Activated CD4-positive, alpha-beta T cell treated with anti-CD3 and anti-CD28 coated beads, Interleukin-2, Interleukin-6, amounts not matched to agents 100 ng/mL and 50 ng/mL, durations not matched to agents 16 hours and 8 hours (primary cell): ENCODE data around the gene CSTPP1.

ENCODE experiments used
- DNase-seq: peaks from one replicate; pipeline ENCODE4 v3.0.0-alpha.2; 2020

The CSTPP1 gene, protein sequence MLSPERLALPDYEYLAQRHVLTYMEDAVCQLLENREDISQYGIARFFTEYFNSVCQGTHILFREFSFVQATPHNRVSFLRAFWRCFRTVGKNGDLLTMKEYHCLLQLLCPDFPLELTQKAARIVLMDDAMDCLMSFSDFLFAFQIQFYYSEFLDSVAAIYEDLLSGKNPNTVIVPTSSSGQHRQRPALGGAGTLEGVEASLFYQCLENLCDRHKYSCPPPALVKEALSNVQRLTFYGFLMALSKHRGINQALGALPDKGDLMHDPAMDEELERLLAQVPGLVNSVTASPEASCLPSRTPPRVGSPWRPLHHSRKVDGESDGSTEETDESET

DNA sequence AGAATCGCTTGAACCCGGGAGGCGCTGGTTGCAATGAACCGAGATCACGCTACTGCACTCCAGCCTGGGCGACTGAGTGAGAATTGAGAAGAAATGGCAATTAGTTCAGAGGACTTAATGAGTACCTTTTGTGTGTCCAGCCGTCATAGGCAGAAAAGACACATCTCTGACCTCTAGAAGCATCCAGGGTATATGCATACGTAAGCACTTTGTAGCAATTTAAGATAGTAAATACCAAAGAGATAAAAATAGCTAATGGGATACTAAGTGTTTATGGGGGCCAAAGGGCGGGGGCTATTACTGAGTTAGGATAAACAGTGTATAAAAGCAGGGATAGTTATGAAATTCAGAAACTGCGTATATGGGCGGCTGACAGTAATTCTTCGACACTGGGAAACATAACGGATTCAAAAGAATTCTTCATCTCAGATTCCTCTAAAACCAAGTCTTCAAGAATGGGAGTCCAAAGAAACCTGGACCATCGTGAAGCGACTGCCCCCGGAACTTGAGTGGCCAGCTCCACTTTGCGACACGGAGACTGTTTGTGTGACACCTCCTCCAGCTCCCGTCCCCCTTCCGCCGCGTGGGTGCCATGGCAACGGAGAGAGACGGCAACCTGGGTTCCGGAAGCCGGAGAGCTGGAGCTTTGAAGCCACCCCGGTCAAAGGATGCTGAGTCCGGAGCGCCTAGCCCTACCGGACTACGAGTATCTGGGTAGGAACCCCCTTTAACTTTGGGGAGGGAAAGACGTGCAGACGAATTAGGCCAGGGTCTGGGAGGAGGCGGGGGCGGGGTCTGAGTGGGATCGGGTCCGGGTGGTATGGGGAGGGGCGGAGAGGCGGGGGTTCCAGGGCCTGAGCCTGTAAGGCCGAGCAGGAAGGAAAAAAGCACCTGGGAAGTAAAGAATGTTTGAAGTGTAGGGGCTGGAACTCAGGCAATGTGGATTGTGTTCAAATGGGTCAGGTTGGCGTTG lies at the start of gene CSTPP1:
TSS of gene CSTPP1 (plus strand) at position 624 of the 973 bp plus-strand sequence. CDS start at position 669, 45 bp downstream.
- DNase-seq = peak; percentile 96

DNA sequence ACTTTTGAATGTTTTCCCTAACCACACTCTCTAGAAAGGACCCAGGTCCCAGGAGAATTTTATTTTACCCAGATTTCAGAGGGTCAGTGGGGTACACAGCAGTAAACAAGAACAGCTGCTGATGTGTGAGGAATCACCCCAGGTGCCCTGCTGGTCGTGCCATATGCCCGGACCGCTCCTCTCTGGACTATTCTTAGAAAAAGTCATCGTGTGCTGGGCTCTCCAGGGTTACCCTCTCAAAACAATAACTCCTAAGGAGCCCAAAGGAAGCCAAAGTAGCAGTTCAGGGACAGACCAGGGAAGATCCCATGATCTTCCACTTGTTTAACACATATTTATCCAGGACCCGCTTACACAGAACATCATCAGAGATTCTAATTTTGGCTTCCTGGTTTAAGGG lies 47.9 kb upstream of the CSTPP1 start:
- DNase-seq = no peak

DNA sequence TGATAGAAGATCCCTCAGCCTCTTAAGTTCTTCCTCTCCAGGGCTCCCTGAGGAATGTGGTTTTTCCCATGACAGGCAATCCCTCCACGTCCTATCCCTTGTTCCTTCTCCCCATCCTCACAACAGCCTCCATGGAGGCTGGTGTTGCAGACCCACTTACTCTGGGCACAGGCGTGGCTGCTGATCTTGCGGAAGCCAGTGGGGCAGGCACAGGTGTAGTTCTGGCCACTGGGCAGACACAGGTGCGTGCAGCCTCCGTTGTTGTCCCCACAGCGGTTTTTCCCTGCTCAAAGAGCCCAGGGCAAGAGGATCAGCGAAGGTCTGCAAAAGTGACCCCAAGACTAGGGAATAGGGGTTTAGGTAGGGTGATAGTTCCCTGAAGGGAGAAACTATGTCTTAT lies 47.3 kb upstream of the CSTPP1 start:
- no peak for DNase-seq

DNA sequence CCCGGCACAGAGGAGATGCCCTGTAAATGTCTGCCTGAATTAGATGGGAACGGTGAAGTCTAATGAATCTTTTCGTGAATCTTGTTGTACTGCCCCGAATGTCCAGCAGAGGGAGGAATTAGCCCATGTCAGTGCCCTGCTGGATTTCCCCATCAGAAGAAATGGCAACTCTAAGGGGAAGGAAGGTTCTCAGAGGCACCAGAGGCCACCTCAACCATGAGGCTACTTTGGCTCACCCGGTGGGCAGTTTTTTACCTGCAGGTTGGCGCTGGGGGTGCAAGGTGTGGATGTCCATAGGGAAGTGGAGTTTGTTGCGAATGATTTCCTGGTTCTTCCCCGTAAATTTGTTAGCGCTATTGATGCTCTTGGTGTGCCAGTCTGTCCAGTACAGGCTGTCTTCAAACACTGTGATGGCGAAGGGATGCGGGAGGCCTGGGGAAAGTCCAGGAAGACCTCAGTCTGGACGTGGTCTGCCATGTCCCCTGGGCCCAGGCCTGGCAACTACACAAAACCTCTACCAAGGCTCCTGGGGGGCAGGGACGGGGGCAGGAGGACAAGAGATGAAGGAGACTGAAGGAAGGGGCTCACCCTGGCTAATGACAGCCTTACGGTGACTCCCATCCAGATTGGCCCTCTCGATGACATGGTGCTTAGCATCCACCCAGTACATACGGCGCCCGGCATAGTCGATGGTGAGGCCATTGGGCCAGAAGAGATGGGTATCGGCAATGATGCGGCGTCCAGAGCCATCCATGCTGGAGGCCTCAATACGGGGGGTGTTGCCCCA lies 46.7 kb upstream of the CSTPP1 start:
- DNase-seq = peak; percentile 77

DNA sequence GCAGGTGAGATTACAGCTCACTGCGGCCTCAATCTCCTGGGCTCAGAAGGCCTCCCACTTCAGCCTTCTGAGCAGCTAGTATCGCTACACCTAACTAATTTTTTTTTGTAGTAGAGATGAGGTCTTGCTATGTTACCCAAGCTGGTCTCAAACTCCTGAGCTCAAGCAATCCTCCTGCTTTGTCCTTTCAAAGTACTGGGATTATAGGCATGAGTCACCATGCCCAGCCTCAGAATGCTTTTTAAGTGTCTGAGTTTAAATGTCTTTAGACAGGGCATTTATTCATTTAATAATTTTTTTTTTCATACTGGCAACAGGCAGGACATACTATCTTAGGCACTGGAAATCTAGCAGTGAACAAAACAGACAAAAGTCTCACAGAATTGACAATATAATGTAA lies 45.9 kb upstream of the CSTPP1 start:
- DNase-seq = no peak

DNA sequence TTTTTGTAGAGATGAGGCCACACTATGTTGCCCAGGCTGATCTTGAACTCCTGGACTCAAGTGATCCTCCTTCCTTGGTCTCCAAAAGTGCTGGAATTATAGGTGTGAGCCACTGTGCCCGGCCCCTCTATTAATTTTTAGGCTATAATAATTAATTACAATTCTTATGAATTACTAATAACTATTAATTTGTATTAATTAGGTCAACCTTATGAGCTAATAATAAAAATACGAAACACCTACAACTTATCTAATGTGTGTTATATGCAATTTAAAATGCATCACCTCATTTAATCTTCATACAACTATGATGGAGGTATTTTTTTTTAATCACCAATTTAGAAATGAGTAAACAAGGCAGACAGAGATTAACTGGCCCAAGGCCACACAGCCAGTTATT lies 44.5 kb upstream of the CSTPP1 start:
- DNase-seq = no peak

DNA sequence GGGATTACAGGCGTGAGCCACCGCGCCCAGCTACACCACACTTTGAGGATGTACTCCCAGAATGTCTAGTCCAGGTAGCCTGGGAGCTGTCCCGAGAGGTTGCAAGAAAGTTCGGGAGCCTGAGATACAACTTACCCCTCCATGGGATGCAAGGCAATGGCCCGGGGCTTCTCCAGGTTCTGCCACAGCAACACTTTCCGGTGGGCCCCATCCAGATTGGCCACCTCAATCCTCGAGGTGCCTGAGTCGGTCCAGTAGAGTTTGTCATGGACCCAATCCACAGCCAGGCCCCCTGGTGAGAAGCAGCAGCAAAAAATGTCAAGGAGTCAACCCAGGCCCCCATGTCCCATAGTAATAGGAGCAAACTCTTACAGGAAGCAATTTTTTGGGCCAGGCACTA lies 43.7 kb upstream of the CSTPP1 start:
- no peak for DNase-seq

DNA sequence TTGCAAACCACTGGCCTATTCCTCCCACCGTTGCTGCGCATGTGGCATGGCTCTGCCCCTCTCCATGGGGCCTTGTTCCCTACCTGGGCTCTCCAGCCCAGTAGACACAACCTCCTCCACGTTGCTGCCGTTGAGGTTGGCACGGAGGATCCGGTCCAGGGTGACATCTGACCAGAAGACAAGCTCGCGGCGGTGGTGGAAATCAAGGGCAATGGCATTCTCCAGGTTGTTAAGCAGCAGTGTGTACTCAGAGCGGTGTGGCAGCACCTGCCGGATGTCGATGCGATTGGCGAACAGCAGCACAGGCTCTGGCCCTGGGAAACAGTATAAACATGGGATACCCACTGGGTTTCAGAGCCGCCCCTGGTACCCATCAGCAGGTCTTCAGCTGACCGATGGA lies 42.1 kb upstream of the CSTPP1 start:
- no peak for DNase-seq

DNA sequence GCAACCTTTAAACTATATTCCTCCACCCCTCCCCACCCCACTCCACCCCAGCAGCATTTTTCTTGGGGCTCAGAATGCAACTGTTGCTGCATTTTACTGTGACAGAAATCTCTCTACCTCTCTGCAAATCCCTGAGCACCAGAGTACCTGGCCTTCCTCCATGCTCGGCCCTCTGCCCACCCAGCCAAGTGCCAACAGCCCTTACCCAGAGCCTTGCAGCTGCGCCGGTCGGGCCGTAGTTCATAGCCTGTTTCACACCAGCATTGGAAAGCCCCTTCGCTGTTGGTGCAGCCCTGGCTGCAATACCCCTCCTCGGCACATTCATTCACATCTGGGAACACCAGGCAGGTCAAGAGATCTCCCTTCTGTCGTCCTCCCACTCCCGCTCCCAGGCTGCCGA lies 41.6 kb upstream of the CSTPP1 start:
- no peak for DNase-seq

DNA sequence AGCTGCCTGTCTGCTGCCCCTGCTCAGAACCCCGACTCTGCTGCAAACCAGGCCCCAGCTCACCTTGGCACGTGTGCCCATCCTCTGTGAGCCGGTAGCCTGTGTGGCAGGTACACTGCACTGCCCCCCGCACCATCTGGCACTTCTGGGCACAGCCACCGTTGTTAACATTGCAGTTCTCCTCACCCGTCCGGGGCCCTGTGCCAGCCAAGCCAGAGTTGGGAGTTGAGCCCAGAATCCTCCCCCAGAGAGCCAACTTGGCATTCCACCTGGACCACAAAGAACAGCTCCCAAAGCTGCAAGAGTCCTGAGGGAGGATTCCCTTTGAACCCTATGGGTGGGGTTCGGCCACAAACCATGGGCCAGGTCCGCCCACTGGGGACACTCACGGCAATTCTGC lies 40.7 kb upstream of the CSTPP1 start:
- DNase-seq = no peak

DNA sequence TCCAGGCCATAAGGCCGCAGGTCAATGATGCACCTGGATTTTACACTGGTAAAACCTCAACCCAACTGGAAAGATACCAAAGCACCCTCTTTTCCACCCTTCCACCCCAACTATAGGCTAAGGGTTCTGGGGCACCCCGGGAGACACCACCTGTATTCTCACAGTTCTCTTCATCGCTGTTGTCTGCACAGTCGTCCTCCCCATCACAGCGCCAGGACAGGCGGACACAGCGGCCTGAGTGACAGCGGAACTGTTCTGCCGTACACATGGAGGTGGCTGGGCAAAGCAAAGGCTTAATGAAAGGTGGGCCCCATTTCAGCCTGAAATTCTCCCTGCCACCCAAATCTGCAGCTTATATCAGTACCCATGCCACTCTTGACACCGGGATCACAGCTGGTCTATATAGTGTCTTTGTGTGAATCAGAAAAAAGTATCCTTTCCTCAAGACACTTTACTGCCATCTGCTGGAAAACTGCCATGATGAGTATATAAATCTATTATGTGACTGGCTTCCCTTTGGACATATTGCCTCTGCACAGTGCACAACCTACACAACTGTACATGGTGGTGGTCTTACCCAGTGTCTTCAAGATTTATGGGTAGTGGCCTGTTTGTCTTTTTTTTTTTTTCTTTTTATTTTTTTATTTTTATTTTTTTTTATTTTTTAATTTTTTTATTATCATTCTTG lies 39.7 kb upstream of the CSTPP1 start:
- peak; percentile 47 for DNase-seq

DNA sequence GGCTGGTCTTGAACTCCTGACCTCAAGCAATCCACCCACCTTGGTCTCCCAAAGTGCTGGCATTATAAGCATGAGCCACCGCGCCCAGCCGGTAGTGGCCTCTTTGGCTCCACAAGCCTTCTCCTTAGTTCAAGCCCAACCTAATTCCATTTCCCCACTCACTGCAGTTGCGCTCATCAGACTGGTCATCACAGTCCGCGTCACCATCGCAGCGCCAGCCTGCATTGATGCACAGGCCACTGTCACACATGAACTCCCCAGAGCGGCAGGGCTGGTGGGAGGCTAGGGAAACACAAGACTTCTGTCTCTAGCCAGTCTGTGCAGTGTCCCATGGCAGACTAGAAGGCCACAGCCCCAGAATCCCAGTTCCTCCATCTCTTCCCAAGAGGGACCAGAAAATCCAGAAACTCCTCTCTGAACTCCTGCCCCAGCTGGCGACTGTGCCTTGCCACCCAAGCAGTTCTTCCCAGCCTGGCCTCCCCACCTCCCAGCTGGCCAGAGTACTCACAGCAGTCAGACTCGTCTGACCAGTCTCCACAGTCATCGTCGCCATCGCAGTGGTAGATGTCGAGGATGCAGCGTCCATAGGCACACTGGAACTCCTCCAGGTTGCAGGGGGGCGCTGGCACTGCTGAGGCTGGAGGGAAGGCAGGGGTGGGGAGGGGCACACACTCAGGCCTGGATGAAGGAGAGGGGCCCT lies 38.0 kb upstream of the CSTPP1 start:
- no peak for DNase-seq

DNA sequence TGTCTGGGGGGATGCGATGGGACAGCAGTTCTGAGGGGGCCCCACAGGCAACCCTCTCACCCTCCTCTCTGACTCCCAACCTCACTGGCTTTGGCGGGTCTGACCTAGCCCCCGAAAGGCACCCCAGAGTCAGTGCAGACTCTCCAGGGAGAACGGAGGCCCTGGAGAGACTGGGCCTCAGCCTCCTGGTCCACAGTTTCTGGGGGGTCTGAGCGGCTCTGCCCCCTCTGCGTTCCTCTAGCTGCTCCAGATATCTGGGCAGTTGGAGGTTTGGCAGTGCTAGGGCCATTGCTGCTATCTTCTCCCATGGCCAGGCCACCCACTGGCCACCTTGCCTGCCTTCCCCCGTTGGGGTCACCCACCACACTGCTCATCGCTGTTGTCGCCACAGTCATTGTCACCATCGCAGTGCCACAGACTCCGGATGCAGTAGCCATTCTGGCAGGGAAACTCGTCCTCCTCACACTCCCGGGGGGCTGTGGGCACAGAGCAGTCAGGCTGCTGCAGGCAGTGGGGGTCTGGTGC lies 37.0 kb upstream of the CSTPP1 start:
- DNase-seq = no peak

DNA sequence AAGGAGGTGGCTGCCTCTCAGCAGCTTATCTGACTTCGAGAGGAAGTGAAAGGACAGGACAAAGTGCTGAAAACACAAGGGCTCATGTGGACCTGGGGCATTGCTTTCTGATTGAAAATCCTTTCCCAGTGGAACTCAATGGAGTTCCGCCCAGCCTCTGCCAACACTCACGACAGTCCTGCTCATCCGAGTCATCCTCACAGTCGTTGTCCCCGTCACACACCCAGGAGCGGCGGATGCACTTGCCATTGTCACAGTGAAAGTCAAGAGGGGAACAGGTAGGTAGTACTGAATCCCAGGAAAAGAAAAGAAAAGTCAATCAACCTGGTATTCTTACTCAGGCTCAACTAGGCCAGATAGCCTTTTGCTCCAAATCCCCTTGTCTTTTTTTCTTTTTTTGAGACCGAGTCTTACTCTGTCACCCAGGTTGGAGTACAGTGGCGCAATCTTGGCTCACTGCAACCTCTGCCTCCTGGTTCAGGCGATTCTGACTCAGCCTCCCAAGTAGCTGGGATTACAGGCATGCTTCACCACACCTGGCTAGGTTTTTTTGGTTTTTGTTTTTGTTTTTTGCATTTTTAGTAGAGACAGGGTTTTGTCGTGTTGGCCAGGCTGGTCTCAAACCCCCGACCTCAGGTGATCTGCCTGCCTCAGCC lies 36.3 kb upstream of the CSTPP1 start:
- no peak for DNase-seq

DNA sequence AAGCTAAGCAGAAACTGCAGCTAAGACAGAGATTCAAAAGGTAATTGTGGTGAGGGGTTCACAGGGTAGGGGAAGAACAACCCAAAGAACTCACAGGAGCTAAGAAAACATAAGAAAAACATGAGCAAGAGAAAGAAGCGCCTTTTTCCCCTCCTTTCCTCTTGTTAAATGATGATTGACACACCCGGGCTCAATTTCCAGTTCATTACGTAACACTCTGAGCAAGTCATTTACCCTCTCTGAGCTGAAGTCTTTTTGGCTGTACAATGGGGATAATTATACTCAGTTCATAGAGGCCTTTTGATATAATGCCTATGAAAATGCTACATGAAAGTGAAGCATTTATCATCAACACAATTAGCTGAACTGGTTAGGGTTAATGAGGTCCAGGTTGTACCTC lies 35.4 kb upstream of the CSTPP1 start:
- no peak for DNase-seq

DNA sequence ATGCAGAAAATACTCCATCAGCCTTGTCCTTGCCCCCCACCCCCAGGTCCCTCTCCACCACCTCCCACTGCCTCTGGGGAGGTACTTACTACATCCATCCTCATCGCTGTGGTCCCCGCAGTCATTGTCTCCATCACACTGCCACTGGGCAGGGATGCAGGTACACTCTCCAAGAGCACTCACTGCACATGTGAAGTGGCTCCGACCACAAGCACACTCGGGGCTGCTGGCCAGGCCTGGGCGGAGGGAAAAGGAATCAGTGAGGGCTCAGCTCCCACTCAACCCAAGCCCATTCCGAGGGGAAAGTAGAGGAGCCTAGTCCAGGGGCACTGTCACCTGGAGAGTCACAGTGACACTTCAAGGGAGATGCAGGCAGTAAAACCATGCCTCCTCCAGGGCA lies 33.9 kb upstream of the CSTPP1 start:
- no peak for DNase-seq

DNA sequence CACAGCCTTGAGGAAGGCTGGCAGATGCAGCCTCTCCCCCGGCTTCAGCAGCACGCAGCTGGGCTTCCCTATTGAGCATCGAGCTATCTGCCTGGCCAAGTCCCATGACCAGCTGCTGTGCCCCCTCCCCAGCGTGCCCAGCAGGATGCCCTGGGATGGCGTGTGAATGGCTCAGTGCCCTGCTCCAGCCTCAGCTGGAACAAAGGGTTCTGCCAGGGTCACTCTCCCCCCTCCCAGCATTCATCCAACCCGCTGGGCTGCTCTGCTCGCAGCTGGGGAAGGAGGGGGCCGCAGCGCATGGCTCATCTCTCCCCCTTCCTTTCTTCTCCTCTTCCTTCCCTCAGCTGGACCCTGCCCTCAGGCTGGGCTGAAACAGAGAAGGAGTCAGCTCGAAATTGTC lies 32.7 kb upstream of the CSTPP1 start:
- no peak for DNase-seq

DNA sequence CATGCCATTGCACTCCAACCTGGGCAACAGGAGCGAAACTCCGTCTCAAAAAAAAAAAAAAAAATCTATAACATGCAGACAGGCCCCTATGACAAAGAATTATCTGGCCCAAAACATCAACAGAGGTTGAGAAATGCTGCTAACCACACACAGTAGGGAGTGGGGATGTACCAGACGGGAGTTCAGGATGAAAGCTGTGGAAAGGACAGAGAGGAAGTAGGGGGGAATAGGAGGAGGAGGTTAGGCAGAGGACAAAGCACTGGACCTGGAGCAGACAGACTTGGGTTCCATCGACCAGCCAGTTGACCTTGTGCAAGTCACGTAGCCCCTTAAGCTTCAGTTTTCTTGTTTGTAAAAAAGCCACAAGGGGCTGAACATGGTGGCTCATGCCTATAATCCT lies 30.8 kb upstream of the CSTPP1 start:
- DNase-seq = no peak

DNA sequence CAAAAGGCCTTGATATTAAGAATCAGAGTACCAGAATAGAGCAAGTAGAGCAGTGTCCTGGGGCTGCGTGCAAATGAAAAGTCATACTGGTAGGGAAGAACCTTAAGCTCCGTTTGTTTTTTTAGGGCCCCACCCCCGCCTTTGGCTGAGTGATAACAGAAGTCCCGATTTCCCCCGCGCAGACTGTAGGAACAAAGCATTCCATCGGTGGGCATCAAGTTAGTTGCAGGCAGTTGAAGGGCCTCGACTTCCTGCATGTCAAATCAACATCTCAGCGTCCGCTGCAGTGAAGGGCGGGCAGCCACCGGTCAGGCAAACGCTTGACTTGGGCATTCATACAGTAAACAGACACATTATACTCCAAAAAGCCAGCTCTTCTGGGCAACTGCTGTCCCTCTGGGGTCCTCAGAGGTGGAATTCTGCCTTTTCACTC lies 29.9 kb upstream of the CSTPP1 start:
- no peak for DNase-seq

DNA sequence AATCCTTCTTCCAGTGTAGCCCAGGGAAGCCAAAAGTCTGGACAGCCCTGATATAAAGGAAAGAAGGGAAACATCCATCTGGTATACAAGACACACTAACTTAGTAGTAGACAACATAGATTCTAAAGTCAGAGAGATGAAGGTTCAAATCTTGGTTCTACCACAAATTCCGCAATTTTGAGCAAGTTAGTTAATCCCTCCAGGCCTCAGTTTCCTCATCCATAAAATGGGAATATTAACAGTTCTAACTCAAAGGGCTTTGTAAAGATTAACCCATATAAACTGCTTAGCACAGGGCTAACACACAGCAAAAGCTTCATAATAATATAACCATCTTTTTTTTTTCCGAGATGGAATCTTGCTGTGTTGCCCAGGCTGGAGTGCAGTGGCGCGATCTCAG lies 29.0 kb upstream of the CSTPP1 start:
- DNase-seq = no peak

DNA sequence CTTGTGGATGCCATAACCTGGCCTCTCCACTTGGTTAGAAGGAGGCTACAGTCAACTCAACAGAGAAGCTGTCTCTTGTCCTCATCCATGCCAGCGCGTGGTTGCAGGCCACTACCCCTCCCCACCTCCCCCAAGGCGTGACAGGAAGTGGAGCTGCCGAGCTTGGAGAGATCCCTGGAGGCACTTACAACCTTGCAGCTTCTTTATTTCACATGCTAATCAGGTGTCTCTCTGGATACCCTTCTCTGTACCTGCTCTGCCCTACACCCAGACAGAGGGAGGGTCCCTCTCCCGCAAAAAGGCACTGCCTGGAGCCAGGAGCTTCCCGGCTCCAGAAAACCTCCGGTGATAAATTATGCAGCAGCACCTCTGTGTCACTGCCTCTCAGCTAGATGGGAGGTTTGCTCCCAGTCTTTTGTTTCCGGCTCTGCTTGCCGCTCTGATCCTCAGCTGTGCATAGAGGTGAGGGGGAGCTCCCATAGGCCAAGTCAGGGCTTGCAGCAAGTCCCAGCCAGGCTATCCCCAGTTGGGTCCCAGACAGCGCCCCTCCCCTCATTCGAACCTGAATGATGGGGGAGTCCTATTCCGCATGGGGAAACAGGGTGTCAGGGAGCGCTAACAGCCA lies 23.9 kb upstream of the CSTPP1 start:
- DNase-seq = no peak
